Left lung (tissue), 10 donors: ENCODE measurements around the gene ZC3H14. TPM values are rescaled to one million over a fixed set of nuclear protein-coding genes. Genes with fewer than 3 reads are reported as not detected.

Experiments
- ATAC-seq: fragments of 200-7000 bp; cut with Tn5 transposase; one replicate; pipeline ENCODE4 v1.9.1; 2020; ENCODE audit warnings: moderate library complexity
- DNase-seq, 4 donors: peaks; one replicate each; pipeline ENCODE4 v3.0.0-alpha.2; 2013 to 2020
- H3K27ac ChIP-seq, 2 donors: fragments of 200-600 bp; sonication (generic) in 1 of 2; one replicate each; pipeline versions ENCODE4 v1.5.0 to v1.8.0; 2020 to 2021
- H3K27me3 ChIP-seq, 2 donors: fragments of 200-600 bp; sonication (generic) in 1 of 2; one replicate each; pipeline versions ENCODE4 v1.5.0 to v1.8.0; 2020 to 2021
- H3K36me3 ChIP-seq, 2 donors: fragments of 200-600 bp; sonication (generic) in 1 of 2; one replicate each; pipeline versions ENCODE4 v1.5.0 to v1.8.0; 2020 to 2021
- H3K4me1 ChIP-seq, 2 donors: fragments of 200-600 bp; one replicate each; pipeline ENCODE4 v1.8.0; 2021
- H3K4me3 ChIP-seq, 2 donors: fragments of 200-600 bp; sonication (generic) in 1 of 2; one replicate each; pipeline versions ENCODE4 v1.5.0 to v1.8.0; 2020 to 2021; ENCODE audit warnings: mild to moderate bottlenecking in 1 of 2
- H3K9me3 ChIP-seq, 2 donors: fragments of 200-600 bp; sonication (generic) in 1 of 2; one replicate each; pipeline versions ENCODE4 v1.5.0 to v1.8.0; 2020 to 2021
- CTCF ChIP-seq, 2 donors: fragments of 200-600 bp; sonication (generic) in 1 of 2; IDR thresholded peaks; one replicate each; pipeline versions ENCODE4 v1.5.0 to v1.8.0; 2021; ENCODE audit warnings: antibody characterized with exemption in 2 of 2
- intact Hi-C, 2 donors: fragments of 100-400 bp; cut with DNase I; formaldehyde crosslinking; loops; one replicate each; pipeline versions ENCODE4 v1.11.2 to v1.14.2; 2022
- polyA plus RNA-seq, 6 donors: library from polyadenylated mRNA; unstranded; fragments of 120-200 nt; gene quantifications; one replicate each; pipeline ENCODE4 v1.2.1, GENCODE V29; 2013; ENCODE audit not compliant: insufficient read length in 6 of 6
- total RNA-seq, 2 donors: library from RNA; stranded (reverse); fragmentation: NEBNext Ultra II Directional; extraction: Animal tissue kit (Norgen Biotek cat#: 25700); gene quantifications; one replicate each; pipeline ENCODE4 v1.2.1, GENCODE V29; 2021
- donor health status: DM: no; HTN: yes; CAD: no.
- donor health status: DM: no; HTN: no; CAD: no.

Gene ZC3H14
- total and polyA plus RNA-seq, 8 donors, result 46.6 to 86.2 (median 80.0) TPM

GRCh38 chr14:88612981-88613380 is 50.1 kb downstream of the ZC3H14 start:
- Histone ChIP-seq H3K9me3 (no peaks in the 10 kb centered on the region), H3K27me3 (no peaks in the 10 kb centered on the region), H3K27ac (no peak overlapping the region), H3K4me3 (no peak overlapping the region), H3K36me3 (peaks cover 5 to 58% of the 10 kb centered on the region in 2 donors), H3K4me1 (no peaks in the 10 kb centered on the region)
- intact Hi-C loops, result no loop called here
- no peak for TF ChIP-seq CTCF (IDR thresholded peaks at IDR 0.05)
- no peak for ATAC-seq
- DNase-seq, result no peak

- intact Hi-C loops, result no loop called here
- peak; percentile 45 for ATAC-seq
These were observed 50.7 kb downstream of the ZC3H14 start for GRCh38 chr14:88613552-88614010.

DNA sequence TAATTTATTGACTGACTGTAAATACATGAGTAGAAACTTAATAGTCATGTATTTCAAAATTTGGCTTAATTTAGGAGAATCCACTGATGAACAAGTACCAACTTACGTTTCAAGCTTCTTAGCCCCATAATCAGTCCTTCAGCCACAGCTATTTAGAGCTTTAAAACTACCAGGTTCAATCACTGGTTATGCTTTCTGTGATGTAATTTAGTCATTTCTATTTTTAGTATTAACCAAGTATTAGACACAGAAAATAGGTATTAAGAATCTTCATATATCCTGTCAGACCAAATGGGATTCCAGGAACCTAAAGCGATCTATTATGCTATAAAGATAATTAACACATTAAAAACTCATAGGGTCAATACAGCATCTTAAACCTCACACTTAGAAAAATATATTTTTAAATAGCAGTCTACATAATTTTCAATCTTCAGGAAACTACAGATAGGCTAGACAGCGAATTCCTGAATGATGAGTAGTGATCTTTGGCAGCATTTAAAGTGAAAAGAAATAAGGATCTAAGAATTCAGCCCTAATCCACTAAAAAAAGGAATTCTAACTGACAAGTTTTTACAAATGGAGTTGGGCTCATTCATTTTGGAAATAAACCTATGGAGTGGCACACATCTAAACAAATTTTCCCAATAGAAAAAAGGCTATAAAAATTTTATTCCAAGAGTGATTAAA is 51.5 kb downstream of the ZC3H14 start:
- H3K27me3 ChIP-seq, result no peaks in the 10 kb centered on the region
- no peak for TF ChIP-seq CTCF (IDR thresholded peaks at IDR 0.05)
- H3K9me3 ChIP-seq, result no peaks in the 10 kb centered on the region
- H3K4me1 ChIP-seq, result no peaks in the 10 kb centered on the region
- intact Hi-C loops, result no loop called here
- peak overlapping the region in 1 of 2 donors; percentile 19 for H3K27ac ChIP-seq
- DNase-seq (no peak), ATAC-seq (no peak)
- H3K4me3 ChIP-seq, result no peak overlapping the region
- H3K36me3 ChIP-seq, result peaks cover 5 to 45% of the 10 kb centered on the region in 2 donors

More at GRCh38 chr14:88613552-88614010, 50.7 kb downstream of the ZC3H14 start:
- Histone ChIP-seq H3K27me3 (no peaks in the 10 kb centered on the region), H3K27ac (peak overlapping the region in 1 of 2 donors; percentile 19), H3K4me1 (no peaks in the 10 kb centered on the region), H3K36me3 (peaks cover 5 to 53% of the 10 kb centered on the region in 2 donors), H3K9me3 (no peaks in the 10 kb centered on the region), H3K4me3 (no peak overlapping the region)
- TF ChIP-seq CTCF (IDR thresholded peaks at IDR 0.05), result no peak
- no peak for DNase-seq

- DNase-seq (no peak), ATAC-seq (no peak)
- H3K4me3 ChIP-seq, result no peak overlapping the region
- no peak overlapping the region for H3K27ac ChIP-seq
- no peaks in the 10 kb centered on the region for H3K9me3 ChIP-seq
- H3K4me1 ChIP-seq, result no peaks in the 10 kb centered on the region
- intact Hi-C loops, result no loop called here
- H3K27me3 ChIP-seq, result no peaks in the 10 kb centered on the region
- no peak for TF ChIP-seq CTCF (IDR thresholded peaks at IDR 0.05)
- peaks cover 0 to 22% of the 10 kb centered on the region in 2 donors for H3K36me3 ChIP-seq
These were observed 53.9 kb downstream of the ZC3H14 start for GRCh38 chr14:88616697-88617096.

- TF ChIP-seq CTCF (IDR thresholded peaks at IDR 0.05), result no peak
- Histone ChIP-seq H3K27me3 (no peaks in the 10 kb centered on the region), H3K36me3 (peaks cover 0 to 17% of the 10 kb centered on the region in 2 donors), H3K9me3 (no peaks in the 10 kb centered on the region), H3K27ac (no peak overlapping the region), H3K4me3 (no peak overlapping the region), H3K4me1 (no peaks in the 10 kb centered on the region)
- intact Hi-C loops, result no loop called here
- no peak for ATAC-seq
- no peak for DNase-seq
These were observed 54.6 kb downstream of the ZC3H14 start for GRCh38 chr14:88617479-88617878.
